Measurements from ENCODE around the gene ARMC12.

GRCh38 chr6:35722121-35722761 lies 14.6 kb upstream of the ARMC12 start:
- TF ChIP-seq CTCF (IDR thresholded peaks at IDR 0.05; ENCODE audit: extremely low read depth in 1 of 2, insufficient read depth in 1 of 2, low read depth in 1 of 2, low read length in 2 of 2) (no peak), POLR2AphosphoS5 (IDR thresholded peaks at IDR 0.05; ENCODE audit: insufficient read depth, low read depth, low read length) (no peak), EZH2 (IDR thresholded peaks at IDR 0.05; ENCODE audit: borderline replicate concordance, low read depth, low read length, severe bottlenecking) (no peak), POLR2A (IDR thresholded peaks at IDR 0.05; ENCODE audit: low read depth, low read length) (no peak), FOS (IDR thresholded peaks at IDR 0.05; ENCODE audit: borderline replicate concordance, insufficient read depth, low read length) (no peak), GATA2 (IDR thresholded peaks at IDR 0.05; ENCODE audit: insufficient read depth, insufficient read length, low read depth, low read length) (no peak), MYC (IDR thresholded peaks at IDR 0.05; ENCODE audit: low read depth, low read length) (no peak), MAX (IDR thresholded peaks at IDR 0.05; ENCODE audit: insufficient read depth, insufficient read length) (no peak), JUN (IDR thresholded peaks at IDR 0.05; ENCODE audit: borderline replicate concordance, insufficient read depth, insufficient read length, low read depth) (no peak)

All from endothelial cell of umbilical vein (primary cell).